GM23338 (cell line): ENCODE data around the gene PPP6R1. TPM values are rescaled to one million over a fixed set of nuclear protein-coding genes. Genes with fewer than 3 reads are reported as not detected.

ENCODE experiments used
- ATAC-seq: fragments of 200-7000 bp; cut with Tn5 transposase; 3 replicates; pipeline ENCODE4 v1.9.1; 2020
- DNase-seq: peaks from one replicate; pipeline ENCODE4 v3.0.0-alpha.2; 2015; ENCODE audit warnings: low spot score
- H2AFZ ChIP-seq: fragments of 200-600 bp; sonication (generic); 2 replicates; pipeline ENCODE4 v1.8.0; 2016; ENCODE audit warnings: antibody characterized with exemption, mild to moderate bottlenecking, moderate library complexity
- H3F3A ChIP-seq: fragments of 200-600 bp; sonication (generic); replicated peaks from 2 replicates; pipeline ENCODE4 v1.8.0; 2017; ENCODE audit warnings: antibody characterized with exemption, mixed run types, low read depth
- H3K27ac ChIP-seq: fragments of 200-600 bp; sonication (generic); 2 replicates; pipeline ENCODE4 v1.6.1; 2016; ENCODE audit warnings: low read depth
- H3K27me3 ChIP-seq: fragments of 200-600 bp; sonication (generic); 2 replicates; pipeline ENCODE4 v1.8.0; 2016; ENCODE audit warnings: mild to moderate bottlenecking, mixed run types, moderate library complexity; ENCODE audit not compliant: insufficient read depth
- H3K36me3 ChIP-seq: fragments of 200-600 bp; sonication (generic); 2 replicates; pipeline ENCODE4 v1.8.0; 2016; ENCODE audit warnings: mild to moderate bottlenecking; ENCODE audit not compliant: insufficient read depth
- H3K4me1 ChIP-seq: fragments of 200-600 bp; sonication (generic); 2 replicates; pipeline ENCODE4 v1.8.0; 2016; ENCODE audit warnings: mild to moderate bottlenecking, moderate library complexity; ENCODE audit not compliant: insufficient read depth
- H3K4me2 ChIP-seq: fragments of 200-600 bp; sonication (generic); 2 replicates; pipeline ENCODE4 v1.7.1; 2017; ENCODE audit warnings: mixed run types
- H3K4me3 ChIP-seq: fragments of 200-600 bp; sonication (generic); 2 replicates; pipeline ENCODE4 v1.6.1; 2016; ENCODE audit warnings: mixed run types
- H3K79me2 ChIP-seq: fragments of 200-600 bp; sonication (generic); replicated peaks from 2 replicates; pipeline ENCODE4 v1.8.0; 2017; ENCODE audit warnings: mild to moderate bottlenecking; ENCODE audit not compliant: insufficient read depth
- H3K9me2 ChIP-seq: fragments of 200-600 bp; sonication (generic); 2 replicates; pipeline ENCODE4 v1.8.0; 2017; ENCODE audit not compliant: insufficient read depth
- H4K20me1 ChIP-seq: fragments of 200-600 bp; sonication (generic); replicated peaks from 2 replicates; pipeline ENCODE4 v1.8.0; 2017; ENCODE audit warnings: mild to moderate bottlenecking; ENCODE audit not compliant: insufficient read depth
- H3K27ac Mint-ChIP-seq: 2 replicates; pipeline ENCODE4 v1.8.0; 2020; ENCODE audit warnings: inconsistent platforms, mild to moderate bottlenecking, moderate library complexity, mixed read lengths
- H3K27me3 Mint-ChIP-seq: 3 replicates; pipeline ENCODE4 v1.8.0; 2022; ENCODE audit warnings: low read depth, mild to moderate bottlenecking, moderate library complexity, mixed read lengths, inconsistent platforms; ENCODE audit not compliant: insufficient read depth, poor library complexity
- H3K36me3 Mint-ChIP-seq: 3 replicates; pipeline ENCODE4 v1.8.0; 2021; ENCODE audit warnings: low read depth, mild to moderate bottlenecking, inconsistent platforms, moderate library complexity, mixed read lengths
- H3K4me1 Mint-ChIP-seq: 3 replicates; pipeline ENCODE4 v1.8.0; 2020; ENCODE audit warnings: mild to moderate bottlenecking, inconsistent platforms, mixed read lengths
- H3K4me3 Mint-ChIP-seq: 3 replicates; pipeline ENCODE4 v1.8.0; 2021; ENCODE audit warnings: moderate library complexity, mild to moderate bottlenecking, inconsistent platforms, mixed read lengths
- H3K9me3 Mint-ChIP-seq: 3 replicates; pipeline ENCODE4 v1.8.0; 2020; ENCODE audit warnings: moderate library complexity, mild to moderate bottlenecking, inconsistent platforms, mixed read lengths
- CREB1 ChIP-seq: fragments of 250-450 bp; sonication (Bioruptor Pico); IDR thresholded peaks from 2 replicates; pipeline ENCODE4 v1.5.0; 2020; ENCODE audit warnings: low read depth, mild to moderate bottlenecking, moderate library complexity
- ETS1 ChIP-seq: IDR thresholded peaks from 2 replicates; pipeline ENCODE4 v1.6.1; 2016; ENCODE audit warnings: antibody characterized with exemption
- EZH2 ChIP-seq: fragments of 200-600 bp; sonication (generic); IDR thresholded peaks from one replicate; pipeline ENCODE4 v1.8.0; 2017; ENCODE audit warnings: antibody characterized with exemption, mild to moderate bottlenecking, low read depth; ENCODE audit not compliant: unreplicated experiment
- EZH2phosphoT487 ChIP-seq: fragments of 200-600 bp; sonication (generic); IDR thresholded peaks from one replicate; pipeline ENCODE4 v1.8.1; 2018; ENCODE audit warnings: antibody characterized with exemption; ENCODE audit not compliant: unreplicated experiment
- JUNB ChIP-seq: IDR thresholded peaks from one replicate; pipeline ENCODE4 v1.6.1; 2016; ENCODE audit warnings: antibody characterized with exemption; ENCODE audit not compliant: unreplicated experiment
- NANOG ChIP-seq: IDR thresholded peaks from 2 replicates; pipeline ENCODE4 v1.6.1; 2016; ENCODE audit warnings: antibody characterized with exemption, borderline replicate concordance
- POLR2AphosphoS5 ChIP-seq: IDR thresholded peaks from 2 replicates; pipeline ENCODE4 v1.6.1; 2016; ENCODE audit warnings: antibody characterized with exemption, low read depth
- REST ChIP-seq: IDR thresholded peaks from one replicate; pipeline ENCODE4 v1.6.1; 2018; ENCODE audit warnings: antibody characterized with exemption; ENCODE audit not compliant: unreplicated experiment
- STAT1 ChIP-seq: IDR thresholded peaks from one replicate; pipeline ENCODE4 v1.6.1; 2016; ENCODE audit warnings: antibody characterized with exemption; ENCODE audit not compliant: unreplicated experiment
- ZNF114 ChIP-seq: fragments of 250-450 bp; sonication (Bioruptor Pico); IDR thresholded peaks from 2 replicates; pipeline ENCODE4 v1.5.0; 2020; ENCODE audit warnings: mild to moderate bottlenecking, moderate library complexity
- ZNF331 ChIP-seq: fragments of 250-450 bp; sonication (Bioruptor Pico); IDR thresholded peaks from 2 replicates; pipeline ENCODE4 v1.5.0; 2020; ENCODE audit warnings: low read depth, mild to moderate bottlenecking, moderate library complexity
- ZNF462 ChIP-seq: fragments of 250-450 bp; sonication (Bioruptor Pico); IDR thresholded peaks from 2 replicates; pipeline ENCODE4 v1.5.0; 2020; ENCODE audit warnings: mild to moderate bottlenecking, moderate library complexity
- polyA plus RNA-seq: library from polyadenylated mRNA; unstranded; fragments of >200 nt; fragmentation: Nextera tagmentation; extraction: Ambion mirVana; gene quantifications from 2 replicates; pipeline ENCODE4 v1.2.1, GENCODE V29; 2016
- total RNA-seq: library from RNA; depleted of rRNA; stranded (reverse); fragments of >200 nt; shearing (Covaris generic); gene quantifications from 2 replicates; pipeline ENCODE4 v1.2.3, GENCODE V29; 2014
- TF ChIP-seq, protein P1 (sequence below), 2 experiments: fragments of 200-600 bp in 1 of 2; sonication (generic) in 1 of 2; conservative IDR thresholded peaks; 2 replicates each; pipeline versions ENCODE4 v1.5.1 to v1.6.1; 2016 to 2017; ENCODE audit warnings: antibody characterized with exemption in 2 of 2, low read depth in 2 of 2, mild to moderate bottlenecking in 2 of 2, moderate library complexity in 1 of 2

PPP6R1 gene
- total and polyA plus RNA-seq, 2 experiments from 2014 or later: 22.2 to 70.8 TPM

DNA sequence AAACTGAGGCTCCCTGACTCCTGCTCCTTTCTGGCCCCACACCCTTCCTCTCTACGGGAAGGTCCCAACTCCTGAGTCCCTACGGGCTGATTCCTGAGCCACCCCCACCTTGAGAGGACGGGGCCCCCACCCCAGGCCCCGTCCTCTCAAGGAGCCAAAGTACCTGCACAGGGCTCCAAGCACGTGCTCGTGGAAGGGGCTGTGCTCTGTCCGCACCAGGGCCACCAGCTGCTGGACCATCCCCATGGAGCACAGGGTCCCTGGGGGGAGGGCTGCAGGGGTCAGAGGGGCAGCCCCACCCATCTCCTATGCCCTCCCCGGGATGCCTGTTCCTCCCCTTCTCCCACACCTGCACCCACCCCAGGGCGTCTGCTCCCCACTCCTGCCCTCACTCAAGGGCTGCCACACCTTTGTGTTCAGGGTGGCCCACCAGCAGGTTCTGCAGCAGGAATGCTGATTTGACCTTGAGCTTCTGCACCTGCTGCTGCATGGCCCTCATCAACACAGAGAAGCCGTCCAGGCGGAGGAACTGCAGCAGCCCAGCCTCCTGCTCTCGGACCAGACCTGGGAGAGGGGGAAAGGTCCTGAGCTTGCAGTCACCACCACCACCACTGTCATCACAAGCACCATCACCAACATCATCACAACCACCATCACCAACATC is 7.0 kb upstream of the PPP6R1 start:
- Histone ChIP-seq H3K4me1 (no peaks in the 10 kb centered on the region), H3K79me2 (0 out of 2 replicates have a peak, but pooled peaks cover 4% of the 10 kb centered on the region), H3K27me3 (no peaks in the 10 kb centered on the region), H3K9me2 (0 out of 2 replicates have a peak, but pooled peaks cover 4% of the 10 kb centered on the region), H3K4me2 (no peak overlapping the region), H3K4me3 (no peak overlapping the region), H4K20me1 (no peaks in the 10 kb centered on the region; the same call in 1 of the 2 replicates), H3K36me3 (no peaks in the 10 kb centered on the region), H2AFZ (no peak overlapping the region), H3F3A (peaks cover 10% of the 10 kb centered on the region; the same call in 1 of the 2 replicates), H3K27ac (no peak overlapping the region)
- Mint-ChIP-seq H3K9me3 (peaks cover 11% of the 10 kb centered on the region), H3K36me3 (peaks cover 15% of the 10 kb centered on the region), H3K4me1 (peaks cover 7% of the 10 kb centered on the region), H3K4me3 (no peak overlapping the region), H3K27me3 (no peaks in the 10 kb centered on the region), H3K27ac (no peak overlapping the region)
- ATAC-seq (no peak), DNase-seq (no peak)
- TF ChIP-seq STAT1 (no peak), ZNF462 (CRISPR knock-in tag) (no peak), ETS1 (no peak), NANOG (no peak), ZNF114 (CRISPR knock-in tag) (no peak), POLR2AphosphoS5 (no peak), CREB1 (no peak), EZH2phosphoT487 (no peak), EZH2 (no peak), ZNF331 (no peak), REST (no peak), JUNB (no peak)
- TF ChIP-seq, protein P1, sequence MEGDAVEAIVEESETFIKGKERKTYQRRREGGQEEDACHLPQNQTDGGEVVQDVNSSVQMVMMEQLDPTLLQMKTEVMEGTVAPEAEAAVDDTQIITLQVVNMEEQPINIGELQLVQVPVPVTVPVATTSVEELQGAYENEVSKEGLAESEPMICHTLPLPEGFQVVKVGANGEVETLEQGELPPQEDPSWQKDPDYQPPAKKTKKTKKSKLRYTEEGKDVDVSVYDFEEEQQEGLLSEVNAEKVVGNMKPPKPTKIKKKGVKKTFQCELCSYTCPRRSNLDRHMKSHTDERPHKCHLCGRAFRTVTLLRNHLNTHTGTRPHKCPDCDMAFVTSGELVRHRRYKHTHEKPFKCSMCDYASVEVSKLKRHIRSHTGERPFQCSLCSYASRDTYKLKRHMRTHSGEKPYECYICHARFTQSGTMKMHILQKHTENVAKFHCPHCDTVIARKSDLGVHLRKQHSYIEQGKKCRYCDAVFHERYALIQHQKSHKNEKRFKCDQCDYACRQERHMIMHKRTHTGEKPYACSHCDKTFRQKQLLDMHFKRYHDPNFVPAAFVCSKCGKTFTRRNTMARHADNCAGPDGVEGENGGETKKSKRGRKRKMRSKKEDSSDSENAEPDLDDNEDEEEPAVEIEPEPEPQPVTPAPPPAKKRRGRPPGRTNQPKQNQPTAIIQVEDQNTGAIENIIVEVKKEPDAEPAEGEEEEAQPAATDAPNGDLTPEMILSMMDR (conservative IDR thresholded peaks at IDR 0.05; ENCODE audit: low read depth in 2 of 2): no peak
